ENCODE data around the gene SARS2.
"Not testable (repeated sequence)": the region's sequence is repeated elsewhere in the genome, so short reads cannot be mapped to it uniquely, and the experiment has no call there.

Gene SARS2

DNA sequence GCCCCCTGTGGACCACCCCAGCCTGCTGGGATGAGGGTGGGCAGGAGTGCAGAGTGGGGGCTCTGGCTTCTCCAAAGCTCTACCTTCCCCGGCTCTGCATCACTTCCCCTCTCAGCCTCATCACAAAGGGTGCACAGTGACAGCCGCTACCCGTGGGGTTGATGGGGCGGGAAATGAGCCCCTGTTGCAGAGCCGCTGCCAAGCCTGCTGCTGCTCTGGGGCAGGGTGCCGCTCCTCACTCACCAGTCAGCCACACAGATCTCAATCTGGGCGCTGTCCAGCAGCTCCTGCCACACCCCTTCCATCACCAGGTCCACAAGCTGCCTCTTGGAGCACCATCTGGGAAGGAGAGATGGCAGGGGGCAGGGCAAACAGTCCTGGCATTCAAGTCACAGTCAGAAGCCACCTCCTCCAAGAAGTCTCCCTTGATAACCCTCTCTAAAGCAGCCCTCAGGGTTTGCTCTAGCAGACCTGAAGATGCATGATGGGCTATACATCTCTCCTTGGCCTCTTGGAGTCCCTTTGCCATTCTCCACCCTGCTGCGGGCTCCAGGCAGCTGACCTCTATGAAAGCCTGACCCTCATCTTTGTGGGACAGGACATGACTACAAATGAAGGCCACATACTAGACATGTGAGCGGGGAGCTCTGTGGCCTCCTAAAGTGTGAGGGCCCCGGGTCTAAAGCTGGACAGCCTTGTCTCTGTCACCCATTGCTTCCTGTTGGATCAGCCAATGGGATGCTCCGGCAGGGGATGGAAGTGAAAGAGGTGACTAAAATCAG lies 15.9 kb upstream of the SARS2 start:
- no peak for DNase-seq (ENCODE audit: low read depth, low spot score)

- DNase-seq (ENCODE audit: low read depth, low spot score) = no peak
Measured at GRCh38 chr19:38945562-38946228, 15.1 kb upstream of the SARS2 start.

- DNase-seq (ENCODE audit: low read depth, low spot score) = no peak
Measured at GRCh38 chr19:38944981-38945506, 14.5 kb upstream of the SARS2 start.

GRCh38 chr19:38942471-38943181 lies 12.1 kb upstream of the SARS2 start:
- DNase-seq (ENCODE audit: low read depth, low spot score) = no peak

GRCh38 chr19:38941979-38942378 lies 11.4 kb upstream of the SARS2 start:
- no peak for DNase-seq (ENCODE audit: low read depth, low spot score)

- DNase-seq (ENCODE audit: low read depth, low spot score) = not testable (repeated sequence)
Measured at GRCh38 chr19:38941466-38941865, 10.9 kb upstream of the SARS2 start.

- DNase-seq (ENCODE audit: low read depth, low spot score) = no peak
Measured at GRCh38 chr19:38939957-38940356, 9.4 kb upstream of the SARS2 start.

- no peak for DNase-seq (ENCODE audit: low read depth, low spot score)
Measured at GRCh38 chr19:38933544-38933943, 3.0 kb upstream of the SARS2 start.

GRCh38 chr19:38932425-38933179 lies 2.0 kb upstream of the SARS2 start:
- no peak for DNase-seq (ENCODE audit: low read depth, low spot score)

GRCh38 chr19:38931521-38931793 lies 894 bp upstream of the SARS2 start:
- no peak for DNase-seq (ENCODE audit: low read depth, low spot score)

GRCh38 chr19:38930776-38931520 lies 385 bp upstream of the SARS2 start, which contains the start of gene MRPS12:
Gene MRPS12 (plus strand): TSS chr19:38930944. CDS start chr19:38931295, 351 bp downstream.
- peak; percentile 99 for DNase-seq (ENCODE audit: low read depth, low spot score)

GRCh38 chr19:38928391-38929001 lies 2.1 kb downstream of the SARS2 start:
- DNase-seq (ENCODE audit: low read depth, low spot score) = no peak

DNA sequence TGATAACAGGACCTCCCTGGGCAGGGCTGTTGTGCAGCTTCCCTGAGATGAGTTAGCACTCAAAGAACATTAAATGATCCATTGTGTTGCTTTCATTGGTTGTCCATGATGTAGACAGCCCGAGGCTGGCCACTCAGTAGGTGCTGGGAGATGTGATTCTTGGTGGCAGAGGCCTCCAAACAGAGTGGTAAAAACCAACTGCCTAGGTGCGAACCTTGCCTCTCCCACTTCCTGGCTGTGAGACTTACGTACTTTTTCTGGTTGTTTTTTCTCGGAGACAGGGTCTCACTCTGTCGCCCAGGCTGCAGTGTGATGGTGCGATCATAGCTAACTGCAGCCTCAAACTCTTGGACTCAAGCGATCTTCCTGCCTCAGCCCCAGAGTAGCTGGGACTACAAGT lies 6.2 kb downstream of the SARS2 start:
- DNase-seq (ENCODE audit: low read depth, low spot score) = no peak

DNA sequence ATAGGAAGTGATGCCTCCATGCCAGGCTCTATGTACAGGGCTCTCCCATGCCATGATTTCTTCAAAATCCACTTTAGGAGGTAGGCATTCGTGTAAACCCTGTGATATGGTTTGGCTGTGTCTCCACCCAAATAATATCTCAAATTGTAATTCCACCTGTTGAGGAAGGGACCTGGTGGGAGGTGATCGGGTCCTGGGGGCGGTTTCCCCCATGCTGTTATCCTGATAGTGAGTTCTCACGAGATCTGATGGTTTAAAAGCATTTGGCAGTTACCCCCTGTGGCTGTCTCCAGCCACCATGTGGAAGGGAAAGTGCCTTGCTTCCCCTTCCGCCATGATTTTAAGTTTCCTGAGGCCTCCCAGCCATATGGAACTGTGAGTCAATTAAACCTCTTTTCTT lies 8.1 kb downstream of the SARS2 start:
- DNase-seq (ENCODE audit: low read depth, low spot score) = no peak

GRCh38 chr19:38921420-38922274 lies 8.9 kb downstream of the SARS2 start:
- DNase-seq (ENCODE audit: low read depth, low spot score) = no peak

DNA sequence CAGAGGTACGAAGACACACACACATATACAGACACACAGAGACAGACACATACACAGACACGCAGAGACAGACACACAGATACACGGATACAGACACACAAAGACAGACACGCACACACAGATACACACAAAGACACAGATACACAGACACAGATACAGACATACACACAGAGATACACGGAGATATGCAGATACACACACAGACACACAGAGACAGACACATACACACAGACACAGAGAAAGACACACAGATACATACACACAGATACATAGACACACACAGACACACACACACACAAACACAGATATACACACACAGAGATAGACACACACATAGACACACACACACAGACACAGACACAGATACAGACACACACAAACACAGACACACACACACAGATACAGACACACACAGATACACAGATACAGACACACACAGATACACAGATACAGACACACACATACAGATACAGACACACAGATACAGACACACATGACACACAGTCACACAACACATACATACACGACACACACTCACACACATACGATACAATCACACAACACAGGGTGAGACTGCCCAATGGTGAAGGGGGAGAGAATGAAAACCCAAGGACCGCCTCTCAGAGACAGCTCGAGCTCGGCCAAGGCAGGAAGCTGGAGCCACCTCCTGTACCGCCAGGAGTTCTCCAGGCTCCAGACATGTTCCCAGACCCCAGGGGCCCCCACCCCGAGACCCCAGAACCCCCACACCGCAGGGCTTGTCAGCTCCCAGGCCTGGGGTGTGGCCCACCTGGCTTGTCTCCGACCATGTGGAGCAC lies 9.8 kb downstream of the SARS2 start:
- DNase-seq (ENCODE audit: low read depth, low spot score) = no peak

- DNase-seq (ENCODE audit: low read depth, low spot score) = no peak
Measured at GRCh38 chr19:38919837-38920601, 10.5 kb downstream of the SARS2 start.

- no peak for DNase-seq (ENCODE audit: low read depth, low spot score)
Measured at GRCh38 chr19:38918526-38918925, 12.0 kb downstream of the SARS2 start.
